T-helper 9 cell (primary cell): ENCODE measurements around the gene NBEAL1.
"Not testable (repeated sequence)": the region's sequence is repeated elsewhere in the genome, so short reads cannot be mapped to it uniquely, and the experiment has no call there.

Experiments used
- DNase-seq: peaks from one replicate; pipeline ENCODE4 v3.0.0-alpha.2; 2020

NBEAL1 gene

DNA sequence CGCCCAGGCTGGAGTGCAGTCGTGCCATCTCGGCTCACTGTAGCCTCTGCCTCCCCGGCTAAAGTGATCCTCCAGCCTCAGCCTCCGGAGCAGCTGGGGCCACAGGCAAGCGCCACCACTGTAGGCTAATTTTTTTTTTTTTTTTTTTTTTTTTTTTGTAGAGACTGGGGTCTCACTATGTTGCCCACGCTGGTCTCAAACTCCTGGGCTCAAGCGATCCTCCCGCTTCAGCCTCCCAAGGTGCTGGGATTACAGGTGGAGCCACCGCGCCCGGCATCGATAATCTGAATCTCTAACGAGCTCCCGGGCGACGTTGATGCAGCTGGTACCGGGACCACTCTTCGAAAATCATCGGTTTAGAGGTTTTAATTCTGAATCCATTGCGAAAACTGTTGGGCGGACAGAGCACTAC, 223.6 kb downstream of the NBEAL1 start:
- no peak for DNase-seq

DNA sequence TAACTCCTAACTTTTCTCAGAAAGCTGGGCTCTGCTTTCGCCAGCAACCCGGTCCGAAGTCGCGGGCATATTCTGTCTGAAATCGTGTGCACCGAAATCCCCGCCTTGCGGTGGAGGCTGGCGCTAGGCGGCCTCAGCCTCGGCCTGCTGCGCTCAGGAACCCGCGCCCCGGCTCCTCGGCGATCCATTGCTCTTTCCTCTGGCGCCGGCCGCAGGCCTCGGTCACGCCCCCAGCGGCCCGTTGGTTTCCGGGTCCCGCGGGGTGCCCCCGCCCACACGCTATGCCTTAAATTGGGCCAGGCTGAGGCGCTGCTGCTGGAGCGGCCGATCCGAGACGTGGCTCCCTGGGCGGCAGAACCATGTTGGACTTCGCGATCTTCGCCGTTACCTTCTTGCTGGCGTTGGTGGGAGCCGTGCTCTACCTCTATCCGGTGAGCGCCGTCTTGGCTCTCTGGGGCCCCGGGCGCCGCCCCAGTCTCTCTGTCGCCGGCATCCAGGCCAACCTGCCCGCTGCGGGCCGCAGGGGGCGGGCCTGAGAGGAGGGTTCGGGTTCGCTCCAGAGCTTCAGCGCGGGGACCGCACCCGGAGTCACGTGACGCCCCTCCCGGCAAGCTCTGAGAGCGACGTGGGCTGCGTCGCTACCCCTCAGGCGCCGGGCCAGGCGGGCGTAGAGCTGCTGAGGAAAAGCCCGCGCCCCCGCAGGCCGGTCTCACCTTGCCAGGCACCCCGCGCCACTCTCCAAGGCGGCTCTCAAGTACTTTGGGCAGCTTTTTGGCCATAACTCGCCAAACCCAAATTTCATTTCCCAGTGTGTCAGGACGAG, 224.2 kb downstream of the NBEAL1 start, which contains the start of gene CYP20A1:
CYP20A1 (plus strand) TSS at position 315 of the 823 bp plus-strand sequence; CDS start at position 360, 45 bp downstream.
- peak; percentile 93 for DNase-seq

DNA sequence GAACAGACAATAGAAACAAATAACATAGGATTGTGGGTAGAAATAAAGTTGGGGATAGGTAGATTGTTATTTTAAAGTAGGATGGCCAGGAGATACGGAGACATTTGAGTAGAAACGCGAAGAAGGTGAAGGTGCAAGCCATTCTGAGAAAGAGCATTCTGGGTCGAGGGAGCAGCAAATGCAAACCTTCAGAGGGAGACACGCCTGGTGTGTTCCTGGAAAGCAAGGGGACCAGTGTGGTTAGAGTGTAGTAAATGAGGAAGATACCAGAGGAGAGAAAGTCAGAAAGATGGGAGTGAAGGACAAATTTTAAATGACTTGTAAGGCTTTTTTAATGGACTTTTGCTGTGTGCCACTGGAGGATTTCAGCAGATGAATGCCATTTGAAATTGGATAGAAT, 225.8 kb downstream of the NBEAL1 start:
- no peak for DNase-seq

DNA sequence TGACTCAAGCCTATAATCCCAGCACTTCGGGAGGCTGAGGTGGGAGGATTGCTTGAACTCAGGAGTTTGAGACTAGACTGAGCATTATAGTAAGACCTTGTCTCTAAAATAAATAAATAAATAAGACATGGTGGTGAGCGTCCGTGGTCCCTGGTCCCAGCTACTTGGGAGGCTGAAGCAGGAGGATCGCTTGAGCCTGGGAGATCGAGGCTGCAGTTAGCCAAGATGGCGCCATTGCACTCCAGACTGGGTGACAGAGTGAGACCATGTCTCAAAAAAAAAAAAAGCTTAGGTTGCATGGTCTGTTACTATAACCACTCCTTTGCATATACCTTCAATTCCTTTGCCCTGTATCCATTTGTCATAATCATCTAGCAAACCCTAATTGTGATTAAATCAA, 227.8 kb downstream of the NBEAL1 start:
- no peak for DNase-seq

DNA sequence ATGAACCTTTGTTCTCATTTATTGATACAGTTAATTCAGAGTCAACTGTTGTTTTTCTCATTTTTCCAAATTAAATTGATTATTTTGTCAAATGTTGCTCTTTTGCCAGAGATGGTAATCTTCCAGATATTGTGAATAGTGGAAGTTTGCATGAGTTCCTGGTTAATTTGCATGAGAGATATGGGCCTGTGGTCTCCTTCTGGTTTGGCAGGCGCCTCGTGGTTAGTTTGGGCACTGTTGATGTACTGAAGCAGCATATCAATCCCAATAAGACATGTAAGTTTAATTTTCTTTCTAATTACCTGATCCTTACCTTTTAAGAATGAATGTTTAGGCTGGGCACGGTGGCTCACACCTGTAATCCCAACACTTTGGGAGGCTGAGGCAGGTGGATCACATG, 232.0 kb downstream of the NBEAL1 start:
- DNase-seq = no peak

DNA sequence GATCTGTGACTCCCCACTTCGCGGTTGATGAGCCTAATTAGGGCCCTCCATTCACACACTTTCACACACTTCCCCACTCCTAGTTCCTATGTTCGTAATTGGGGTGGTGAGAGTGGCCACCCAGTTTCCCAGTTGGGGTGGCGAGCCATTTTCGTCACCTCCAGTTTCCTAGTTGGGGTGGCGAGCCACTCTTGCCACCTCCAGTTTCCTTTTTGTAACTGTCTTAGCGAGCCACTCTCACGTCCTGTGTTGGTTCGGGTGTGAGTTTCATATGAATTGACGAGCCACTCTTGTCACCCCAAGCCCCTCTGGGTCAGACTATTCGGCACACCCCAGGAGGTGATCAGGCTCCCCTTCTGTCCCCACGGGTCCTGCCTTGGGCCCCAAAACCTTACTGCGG, 238.1 kb downstream of the NBEAL1 start:
- no peak for DNase-seq

DNA sequence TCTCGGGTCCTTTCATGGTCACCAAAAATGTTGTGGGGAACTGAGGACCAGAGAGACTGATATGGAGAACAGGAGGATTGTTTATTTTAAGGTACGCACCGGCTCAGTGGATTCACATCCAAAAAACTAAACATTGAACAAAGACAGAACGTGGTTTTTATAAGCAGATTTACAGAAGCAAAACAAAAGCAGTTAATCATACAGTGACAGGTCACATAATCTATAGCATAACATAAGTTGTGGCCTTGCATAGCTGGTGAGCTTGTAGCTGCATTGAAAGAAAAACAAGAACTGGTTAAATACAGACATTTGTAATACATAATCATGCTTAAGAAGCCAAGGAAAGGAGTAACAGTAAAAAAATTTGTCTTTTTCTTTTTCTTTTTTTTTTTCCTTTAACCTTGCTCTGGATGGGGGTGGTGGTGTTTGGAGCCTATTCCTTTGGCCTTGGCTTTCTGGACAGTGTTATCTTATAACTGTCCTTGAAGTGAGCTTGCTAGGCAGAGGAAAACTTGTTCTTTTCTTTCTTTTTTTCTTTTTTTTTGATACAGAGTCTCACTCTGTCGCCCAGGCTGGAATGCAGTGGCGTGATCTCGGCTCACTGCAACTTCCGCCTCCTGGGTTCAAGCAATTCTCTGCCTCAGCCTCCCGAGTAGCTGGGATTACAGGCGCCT, 238.9 kb downstream of the NBEAL1 start:
- DNase-seq = not testable (repeated sequence)

DNA sequence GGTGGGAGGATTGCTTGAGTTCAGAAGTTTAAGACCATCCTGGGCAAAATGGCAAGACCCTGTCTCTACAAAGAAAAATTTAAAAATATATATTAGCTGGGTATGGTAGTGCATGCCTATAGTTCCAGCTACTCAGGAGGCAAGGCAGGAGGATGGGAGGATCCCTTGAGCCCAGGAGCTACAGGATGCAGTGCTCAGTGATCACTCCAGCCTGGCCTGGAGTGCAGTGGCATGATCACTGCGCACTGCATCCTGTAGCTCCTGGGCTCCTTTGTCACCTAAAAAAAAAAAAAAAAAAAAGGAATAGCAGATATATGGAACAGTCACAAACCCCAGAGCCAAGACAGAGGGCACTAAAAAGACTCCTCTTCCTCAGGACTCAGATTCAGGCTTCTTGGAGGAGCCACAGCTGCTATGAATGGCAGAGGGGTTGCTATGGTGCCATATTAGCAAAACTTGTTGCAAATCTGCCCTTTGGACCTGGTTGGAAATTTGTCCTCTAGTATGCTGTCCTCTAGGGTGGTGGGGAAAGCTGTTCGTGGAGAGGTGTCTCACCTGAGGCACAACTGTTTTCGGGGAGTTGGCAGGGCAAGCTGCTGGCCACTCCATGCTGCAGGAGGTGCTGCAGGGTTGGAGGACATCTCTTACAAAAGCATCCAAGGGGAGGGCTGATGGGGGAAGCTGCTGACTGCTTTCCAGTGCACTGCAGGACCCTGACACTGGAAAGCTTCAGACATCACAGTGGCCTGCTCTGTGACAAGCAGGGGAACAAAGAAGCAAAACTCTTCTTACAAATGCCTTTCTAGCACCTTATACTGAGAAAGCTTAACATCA, 246.9 kb downstream of the NBEAL1 start:
- DNase-seq = no peak
